ENCODE measurements around the gene SNX10.

SNX10 gene

GRCh38 chr7:26417911-26418413 is 126.3 kb downstream of the SNX10 start:
- TF ChIP-seq CTCF (conservative IDR thresholded peaks at IDR 0.05; ENCODE audit: control insufficient read depth, insufficient read depth, low read depth, low read length): no peak
- no peak overlapping the region for H3K4me3 ChIP-seq (ENCODE audit: control insufficient read depth, low read depth, low read length)
- DNase-seq (ENCODE audit: low read depth): no peak

DNA sequence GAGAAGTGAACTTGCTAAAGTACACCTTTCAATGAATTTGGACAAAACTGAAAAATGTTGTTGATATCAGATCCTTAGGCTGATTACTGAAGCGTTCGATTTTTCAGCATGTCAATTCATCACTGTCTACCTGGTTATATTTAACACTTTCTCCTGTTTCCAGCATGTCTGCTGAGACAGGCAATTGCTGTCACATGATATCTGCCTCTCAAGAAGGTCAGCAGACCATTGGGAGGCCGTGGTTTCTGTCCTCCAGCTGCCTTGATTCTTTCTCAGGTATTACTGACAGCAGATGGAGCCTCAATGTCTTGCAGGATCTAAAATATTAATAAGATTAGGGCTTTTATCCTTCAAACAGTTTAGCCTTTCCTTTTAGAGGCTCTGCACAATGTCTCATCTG is 127.5 kb downstream of the SNX10 start:
- no peak for DNase-seq (ENCODE audit: low read depth)
- no peak for TF ChIP-seq CTCF (conservative IDR thresholded peaks at IDR 0.05; ENCODE audit: control insufficient read depth, insufficient read depth, low read depth, low read length)
- H3K4me3 ChIP-seq (ENCODE audit: control insufficient read depth, low read depth, low read length): no peak overlapping the region

GRCh38 chr7:26420422-26421019 is 128.9 kb downstream of the SNX10 start:
- no peak for TF ChIP-seq CTCF (conservative IDR thresholded peaks at IDR 0.05; ENCODE audit: control insufficient read depth, insufficient read depth, low read depth, low read length)
- DNase-seq (ENCODE audit: low read depth): no peak
- no peak overlapping the region for H3K4me3 ChIP-seq (ENCODE audit: control insufficient read depth, low read depth, low read length)

DNA sequence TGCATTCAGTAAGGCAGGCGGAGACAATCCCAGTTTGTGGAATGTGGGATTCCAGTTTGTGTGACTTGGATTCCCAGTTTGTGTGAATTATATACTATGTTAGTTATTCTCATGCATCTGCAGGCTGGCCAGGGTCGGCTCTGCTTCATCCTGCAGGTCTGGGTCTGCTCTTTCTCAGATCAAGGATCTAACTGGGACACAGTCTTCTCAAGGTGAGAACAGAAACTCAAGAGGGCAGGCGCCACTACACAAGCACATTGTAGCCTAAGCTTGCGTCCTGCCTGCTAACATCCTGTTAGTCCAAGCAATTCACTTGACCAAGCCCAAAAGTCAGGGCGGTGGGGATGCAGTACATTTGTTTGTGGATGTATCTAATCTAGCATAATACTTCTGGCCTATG is 131.1 kb downstream of the SNX10 start:
- TF ChIP-seq CTCF (conservative IDR thresholded peaks at IDR 0.05; ENCODE audit: control insufficient read depth, insufficient read depth, low read depth, low read length): no peak
- no peak for DNase-seq (ENCODE audit: low read depth)
- no peak overlapping the region for H3K4me3 ChIP-seq (ENCODE audit: control insufficient read depth, low read depth, low read length)

- TF ChIP-seq CTCF (conservative IDR thresholded peaks at IDR 0.05; ENCODE audit: control insufficient read depth, insufficient read depth, low read depth, low read length): no peak
- no peak for DNase-seq (ENCODE audit: low read depth)
- H3K4me3 ChIP-seq (ENCODE audit: control insufficient read depth, low read depth, low read length): no peak overlapping the region
Measured at GRCh38 chr7:26423436-26423835, 131.8 kb downstream of the SNX10 start.
